Measurements from ENCODE around the gene ATG4D. TPM values are rescaled to one million over a fixed set of nuclear protein-coding genes. Genes with fewer than 3 reads are reported as not detected.

The ATG4D gene
- total and polyA plus RNA-seq, 2 of the 4 experiments (the other 2 are of a cell fraction) = 8.2 to 21.8 TPM

- dilution Hi-C loops (cut with HindIII; ENCODE audit: low sequenced_read_pairs, unreplicated experiment) = no loop called here
- 2% methylated on average over 30 of the region's 35 CpGs; no CpG with 5 or more reads in 1 of the 2 experiments for WGBS, 2 experiments (ENCODE audit: extremely low coverage in 2 of 2, insufficient read length in 1 of 2)
Observed at GRCh38 chr19:10501971-10502523, 41.7 kb upstream of the ATG4D start.

More at GRCh38 chr19:10501971-10502523, 41.7 kb upstream of the ATG4D start:
- Histone ChIP-seq H3K27me3 (ENCODE audit: control insufficient read depth, insufficient read depth, low read length) (no peaks in the 10 kb centered on the region), H3K27ac (ENCODE audit: insufficient read depth, low read length) (peak overlapping the region; percentile 97), H3K4me3 (ENCODE audit: insufficient read depth, low read depth, low read length) (peak overlapping the region; percentile 77), H3K9me1 (ENCODE audit: insufficient read depth, low read length) (peaks cover 13% of the 10 kb centered on the region), H3K14ac (replicated peaks; ENCODE audit: low read depth, low read length) (peak overlapping the region; percentile 98), H2AK5ac (ENCODE audit: low read depth, low read length) (peak overlapping the region; percentile 100), H3K4me1 (ENCODE audit: control insufficient read depth, insufficient read depth, low read length) (peaks cover 3% of the 10 kb centered on the region; the same call in 1 of the 2 replicates), H2BK20ac (ENCODE audit: low read depth, low read length) (peak overlapping the region; percentile 30; the same call in 1 of the 2 replicates), H2AK9ac (replicated peaks; ENCODE audit: low read depth, low read length, poor library complexity) (peak overlapping the region; percentile 97), H2BK5ac (ENCODE audit: low read depth, low read length, poor library complexity, severe bottlenecking) (peak overlapping the region; percentile 86), H3K18ac (ENCODE audit: low read depth, low read length) (peak overlapping the region; percentile 91), H2BK120ac (ENCODE audit: low read depth, low read length) (peak overlapping the region; percentile 66), H3K4ac (ENCODE audit: low read depth, low read length) (peak overlapping the region; percentile 90), H4K91ac (ENCODE audit: insufficient read depth, low read depth, low read length) (peak overlapping the region; percentile 91), H3K36me3 (ENCODE audit: control insufficient read depth, insufficient read depth, low read length) (peaks cover 19% of the 10 kb centered on the region), H3K9ac (ENCODE audit: low read depth, low read length) (peak overlapping the region; percentile 96), H3K4me2 (ENCODE audit: low read depth, low read length) (peak overlapping the region; percentile 91), H4K5ac (ENCODE audit: low read depth, low read length) (peak overlapping the region; percentile 96), H4K20me1 (ENCODE audit: insufficient read depth, low read length) (peaks cover 12% of the 10 kb centered on the region), H3K23ac (ENCODE audit: low read depth, low read length) (peak overlapping the region; percentile 95), H2AFZ (replicated peaks; ENCODE audit: low read length, poor library complexity) (peak overlapping the region; percentile 86), H3K56ac (ENCODE audit: extremely low read depth, insufficient read depth, low read length) (peak overlapping the region; percentile 87), H4K8ac (ENCODE audit: low read depth in 2 of 2, low read length in 2 of 2) (peak overlapping the region; percentile 77 to 97), H3K9me3 (ENCODE audit: control insufficient read depth, insufficient read depth, low read length) (no peaks in the 10 kb centered on the region), H2BK15ac (ENCODE audit: low read depth, low read length) (peak overlapping the region; percentile 45; the same call in 1 of the 3 replicates), H3K79me1 (ENCODE audit: low read depth in 1 of 2, low read length in 2 of 2) (peaks cover 24 to 45% of the 10 kb centered on the region in 2 experiments)
- TF ChIP-seq POLR2A (IDR thresholded peaks at IDR 0.05; ENCODE audit: low read depth, low read length) (no peak), BHLHE40 (IDR thresholded peaks at IDR 0.05; ENCODE audit: low read depth, low read length) (no peak), ELK1 (IDR thresholded peaks at IDR 0.05; ENCODE audit: borderline replicate concordance, low read depth, low read length) (no peak), RFX5 (IDR thresholded peaks at IDR 0.05; ENCODE audit: low read depth, low read length) (no peak), RCOR1 (IDR thresholded peaks at IDR 0.05; ENCODE audit: insufficient replicate concordance, low read length) (no peak), CTCF (conservative IDR thresholded peaks at IDR 0.05; ENCODE audit: low read depth, low read length) (no peak), MAZ (IDR thresholded peaks at IDR 0.05; ENCODE audit: borderline replicate concordance, low read depth, low read length) (no peak), NFE2L2 (IDR thresholded peaks at IDR 0.05; ENCODE audit: low read depth, low read length) (no peak)
- ATAC-seq (ENCODE audit: low read depth) (peak; percentile 69), DNase-seq (peak; percentile 29)
- BruUV-seq (replicated peaks) = no TSS peak
- POLR2A ChIA-PET (ENCODE audit: unreplicated experiment) = interaction anchor here (0.6 kb wide), 2 partner anchors 24 to 86 kb away, joined by 3 read pairs; no protein-coding TSS in a partner anchor
- in situ Hi-C loops (cut with MboI; ENCODE audit: low sequenced_read_pairs) (no loop called here), intact Hi-C loops (cut with micrococcal nuclease) (loop anchor here (2.0 kb wide), 1 partner anchor 65 kb away; the partner anchor contains the start of gene KRI1)
- CTCF ChIA-PET = no interaction called here
